ENCODE results near the gene LIME1. TPM values are rescaled to one million over a fixed set of nuclear protein-coding genes. Genes with fewer than 3 reads are reported as not detected.

The LIME1 gene
- total and polyA plus RNA-seq, 2 experiments from 2014 or later: 17.4 to 19.2 TPM

- Histone ChIP-seq H3K4me1 (ENCODE audit: low read depth) (peaks cover 6% of the 10 kb centered on the region), H3K27me3 (no peaks in the 10 kb centered on the region), H3K36me3 (no peaks in the 10 kb centered on the region), H3K27ac (no peak overlapping the region), H3K4me3 (no peak overlapping the region), H3K9me3 (ENCODE audit: low read depth) (no peaks in the 10 kb centered on the region)
- DNase-seq (ENCODE audit: low read depth in 1 of 2, low spot score in 1 of 2): no peak
- no peak for TF ChIP-seq CTCF (IDR thresholded peaks at IDR 0.05; ENCODE audit: low read depth, low read length)
Measured at GRCh38 chr20:63778034-63778752, 41.7 kb downstream of the LIME1 start.

GRCh38 chr20:63778857-63779256 is 42.4 kb downstream of the LIME1 start:
- Histone ChIP-seq H3K27me3 (no peaks in the 10 kb centered on the region), H3K4me3 (no peak overlapping the region), H3K9me3 (ENCODE audit: low read depth) (no peaks in the 10 kb centered on the region), H3K36me3 (no peaks in the 10 kb centered on the region), H3K4me1 (ENCODE audit: low read depth) (peaks cover 8% of the 10 kb centered on the region), H3K27ac (no peak overlapping the region)
- TF ChIP-seq CTCF (IDR thresholded peaks at IDR 0.05; ENCODE audit: low read depth, low read length): no peak
- no peak for DNase-seq (ENCODE audit: low read depth in 1 of 2, low spot score in 1 of 2)

- H3K4me1 ChIP-seq (ENCODE audit: low read depth): peaks cover 14% of the 10 kb centered on the region
- no peak for DNase-seq (ENCODE audit: low read depth in 1 of 2, low spot score in 1 of 2)
- no peak for TF ChIP-seq CTCF (IDR thresholded peaks at IDR 0.05; ENCODE audit: low read depth, low read length)
- no peaks in the 10 kb centered on the region for H3K36me3 ChIP-seq
- H3K27ac ChIP-seq: no peak overlapping the region
- H3K9me3 ChIP-seq (ENCODE audit: low read depth): no peaks in the 10 kb centered on the region
- H3K27me3 ChIP-seq: no peaks in the 10 kb centered on the region
- H3K4me3 ChIP-seq: no peak overlapping the region
Measured at GRCh38 chr20:63781181-63781580, 44.7 kb downstream of the LIME1 start.

GRCh38 chr20:63782051-63782471 is 45.6 kb downstream of the LIME1 start:
- no peak for TF ChIP-seq CTCF (IDR thresholded peaks at IDR 0.05; ENCODE audit: low read depth, low read length)
- H3K9me3 ChIP-seq (ENCODE audit: low read depth): no peaks in the 10 kb centered on the region
- H3K27ac ChIP-seq: no peak overlapping the region
- no peaks in the 10 kb centered on the region for H3K27me3 ChIP-seq
- DNase-seq (ENCODE audit: low read depth in 1 of 2, low spot score in 1 of 2): no peak
- H3K4me3 ChIP-seq: no peak overlapping the region
- H3K4me1 ChIP-seq (ENCODE audit: low read depth): peaks cover 23% of the 10 kb centered on the region
- no peaks in the 10 kb centered on the region for H3K36me3 ChIP-seq

GRCh38 chr20:63782521-63782971 is 46.1 kb downstream of the LIME1 start:
- no peak overlapping the region for H3K27ac ChIP-seq
- no peaks in the 10 kb centered on the region for H3K27me3 ChIP-seq
- no peak for DNase-seq (ENCODE audit: low read depth in 1 of 2, low spot score in 1 of 2)
- H3K4me3 ChIP-seq: no peak overlapping the region
- no peaks in the 10 kb centered on the region for H3K9me3 ChIP-seq (ENCODE audit: low read depth)
- H3K4me1 ChIP-seq (ENCODE audit: low read depth): peaks cover 24% of the 10 kb centered on the region
- TF ChIP-seq CTCF (IDR thresholded peaks at IDR 0.05; ENCODE audit: low read depth, low read length): no peak
- H3K36me3 ChIP-seq: no peaks in the 10 kb centered on the region
